Calu3 (cell line): ENCODE data around the gene COA7. TPM values are rescaled to one million over a fixed set of nuclear protein-coding genes. Genes with fewer than 3 reads are reported as not detected.

ENCODE experiments used
- BruUV-seq: library from RNA; stranded (reverse); fragments of 400-500 nt; replicated peaks from 2 replicates; lab custom pipeline; 2021; lab: Mats Ljungman, UMichigan
- CTCF ChIA-PET: fragments of 300-600 bp; sonication (Branson Sonifier 250); formaldehyde crosslinking; loops from one replicate; lab custom pipeline; 2022; ENCODE audit warnings: antibody characterized with exemption; lab: Charles Lee
- DNase-seq: peaks from one replicate; pipeline ENCODE4 v3.0.0; 2022
- H3K27ac Mint-ChIP-seq: one replicate; pipeline ENCODE4 v1.8.0; 2022; ENCODE audit warnings: mixed read lengths; ENCODE audit not compliant: unreplicated experiment
- H3K27me3 Mint-ChIP-seq: one replicate; pipeline ENCODE4 v1.8.0; 2022; ENCODE audit warnings: mixed read lengths; ENCODE audit not compliant: unreplicated experiment
- H3K36me3 Mint-ChIP-seq: one replicate; pipeline ENCODE4 v1.8.0; 2022; ENCODE audit warnings: mild to moderate bottlenecking, moderate library complexity, mixed read lengths; ENCODE audit not compliant: insufficient read depth, unreplicated experiment
- H3K4me1 Mint-ChIP-seq: one replicate; pipeline ENCODE4 v1.8.0; 2022; ENCODE audit warnings: mild to moderate bottlenecking, low read depth, mixed read lengths; ENCODE audit not compliant: unreplicated experiment
- H3K4me3 Mint-ChIP-seq: one replicate; pipeline ENCODE4 v1.8.0; 2022; ENCODE audit warnings: mild to moderate bottlenecking, low read depth, moderate library complexity, mixed read lengths; ENCODE audit not compliant: unreplicated experiment
- H3K9me3 Mint-ChIP-seq: one replicate; pipeline ENCODE4 v1.8.0; 2022; ENCODE audit warnings: low read depth, mixed read lengths; ENCODE audit not compliant: unreplicated experiment
- CTCF ChIP-seq: fragments of 200-600 bp; IDR thresholded peaks from one replicate; pipeline ENCODE4 v1.8.0; 2022; ENCODE audit warnings: antibody characterized with exemption; ENCODE audit not compliant: unreplicated experiment
- intact Hi-C: fragments of 100-400 bp; cut with micrococcal nuclease; formaldehyde crosslinking; loops from one replicate; pipeline ENCODE4 v1.10.0; 2022; ENCODE audit not compliant: unreplicated experiment
- total RNA-seq: library from RNA; stranded (reverse); gene quantifications from 2 replicates; pipeline ENCODE4 v1.2.3, GENCODE V29; 2022

Gene COA7
- total RNA-seq, 1 experiment from 2014 or later, result 42.4 TPM

GRCh38 chr1:52706941-52707926 lies 9.1 kb upstream of the COA7 start:
- BruUV-seq, result no TSS peak
- Mint-ChIP-seq H3K36me3 (peaks cover 11% of the 10 kb centered on the region), H3K9me3 (no peaks in the 10 kb centered on the region), H3K27me3 (no peaks in the 10 kb centered on the region), H3K27ac (no peak overlapping the region), H3K4me1 (peaks cover 30% of the 10 kb centered on the region), H3K4me3 (no peak overlapping the region)
- intact Hi-C loops, result no loop called here
- CTCF ChIA-PET, result no interaction called here
- no peak for DNase-seq
- TF ChIP-seq CTCF, result no peak

DNA sequence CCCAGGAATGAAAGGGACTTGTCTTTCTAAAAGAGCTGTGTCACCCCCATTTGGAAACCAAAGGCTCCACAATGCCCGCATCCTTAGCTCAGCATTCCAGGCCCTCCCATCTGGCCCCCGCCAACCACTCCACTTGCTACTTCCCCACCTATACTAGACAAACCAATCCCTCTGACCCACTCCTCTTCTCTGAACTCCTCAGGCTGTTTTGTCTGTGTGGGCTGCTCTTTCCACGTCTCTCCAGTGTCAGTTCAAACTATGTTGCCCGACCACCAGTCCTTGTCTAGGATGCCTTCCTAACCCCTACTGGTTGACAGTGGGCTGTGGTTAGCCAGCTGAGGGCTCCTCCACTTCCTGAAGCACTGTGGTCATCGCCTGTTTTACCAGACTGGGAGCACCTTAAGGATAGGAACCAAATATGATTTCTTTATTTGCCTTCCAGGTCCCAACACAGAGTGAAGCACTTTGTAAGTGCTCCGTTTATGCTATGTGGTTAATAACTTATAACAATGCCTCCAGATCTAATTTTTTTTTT lies 8.1 kb upstream of the COA7 start:
- no peak overlapping the region for H3K27ac Mint-ChIP-seq
- no TSS peak for BruUV-seq
- no peak for DNase-seq
- TF ChIP-seq CTCF, result no peak
- peaks cover 34% of the 10 kb centered on the region for H3K4me1 Mint-ChIP-seq
- H3K9me3 Mint-ChIP-seq, result no peaks in the 10 kb centered on the region
- H3K36me3 Mint-ChIP-seq, result peaks cover 11% of the 10 kb centered on the region
- intact Hi-C loops, result no loop called here
- no peaks in the 10 kb centered on the region for H3K27me3 Mint-ChIP-seq
- CTCF ChIA-PET, result interaction anchor here (0.9 kb wide), 1 partner anchor 20 kb away, joined by 3 read pairs; the partner anchor contains the start of gene ZYG11B
- no peak overlapping the region for H3K4me3 Mint-ChIP-seq

- CTCF ChIA-PET, result interaction anchor here (0.5 to 1.5 kb wide), 2 partner anchors 13 to 23 kb away, joined by 3 to 5 read pairs; partner anchors contain the start of gene ZYG11B
- H3K36me3 Mint-ChIP-seq, result peaks cover 20% of the 10 kb centered on the region
- no TSS peak for BruUV-seq
- H3K27me3 Mint-ChIP-seq, result no peaks in the 10 kb centered on the region
- DNase-seq, result peak; percentile 87
- TF ChIP-seq CTCF, result no peak
- H3K4me1 Mint-ChIP-seq, result peaks cover 38% of the 10 kb centered on the region
- H3K27ac Mint-ChIP-seq, result peak overlapping the region; percentile 96
- no peaks in the 10 kb centered on the region for H3K9me3 Mint-ChIP-seq
- H3K4me3 Mint-ChIP-seq, result peak overlapping the region; percentile 98
- intact Hi-C loops, result loop anchor here (5.0 kb wide), 3 partner anchors 44 to 494 kb away; partner anchors contain the start of gene CPT2
Observed at GRCh38 chr1:52702886-52703787, 5.0 kb upstream of the COA7 start.

- no peak for DNase-seq
- TF ChIP-seq CTCF, result no peak
- H3K27ac Mint-ChIP-seq, result no peak overlapping the region
- CTCF ChIA-PET, result interaction anchor here (0.6 to 0.7 kb wide), 2 partner anchors 475 to 638 kb away, joined by 3 read pairs; no protein-coding TSS in a partner anchor
- H3K36me3 Mint-ChIP-seq, result peaks cover 44% of the 10 kb centered on the region
- intact Hi-C loops, result no loop called here
- BruUV-seq, result no TSS peak
- peaks cover 2% of the 10 kb centered on the region for H3K9me3 Mint-ChIP-seq
- H3K4me1 Mint-ChIP-seq, result peaks cover 11% of the 10 kb centered on the region
- no peaks in the 10 kb centered on the region for H3K27me3 Mint-ChIP-seq
- H3K4me3 Mint-ChIP-seq, result no peak overlapping the region
Observed at GRCh38 chr1:52695627-52696026, 2.5 kb downstream of the COA7 start.
